GM21447 (cell line): Measurements from ENCODE around the gene MRPL21.

Experiments used
- ATAC-seq: cut with Tn5 transposase; IDR thresholded peaks from one replicate; pipeline ENCODE4 v1.9.1; 2021; ENCODE audit not compliant: unreplicated experiment

Gene MRPL21

GRCh38 chr11:68903288-68904247 lies at the start of gene MRPL21, which contains the start of gene IGHMBP2:
Gene MRPL21, minus strand, starts transcription at chr11:68903832. Its CDS starts 22 bp downstream, at chr11:68903810.
Gene IGHMBP2, plus strand, starts transcription at chr11:68903891. Its CDS starts 62 bp downstream, at chr11:68903953.
- peak; percentile 89 for ATAC-seq

GRCh38 chr11:68950762-68951161 lies 47.1 kb upstream of the MRPL21 start:
- no peak for ATAC-seq

- no peak for ATAC-seq
Observed at GRCh38 chr11:68950270-68950669, 46.6 kb upstream of the MRPL21 start.

- no peak for ATAC-seq
Observed at GRCh38 chr11:68948935-68949334, 45.3 kb upstream of the MRPL21 start.

GRCh38 chr11:68948496-68948895 lies 44.9 kb upstream of the MRPL21 start:
- ATAC-seq: no peak

GRCh38 chr11:68947151-68947550 lies 43.5 kb upstream of the MRPL21 start:
- ATAC-seq: no peak

GRCh38 chr11:68946416-68947090 lies 42.9 kb upstream of the MRPL21 start:
- ATAC-seq: no peak

- ATAC-seq: no peak
Observed at GRCh38 chr11:68942751-68943271, 39.2 kb upstream of the MRPL21 start.

GRCh38 chr11:68942095-68942620 lies 38.5 kb upstream of the MRPL21 start:
- no peak for ATAC-seq

GRCh38 chr11:68941324-68942094 lies 37.9 kb upstream of the MRPL21 start:
- ATAC-seq: no peak

- no peak for ATAC-seq
Observed at GRCh38 chr11:68940651-68941323, 37.2 kb upstream of the MRPL21 start.

GRCh38 chr11:68939583-68940555 lies 36.2 kb upstream of the MRPL21 start:
- ATAC-seq: no peak

GRCh38 chr11:68938816-68939582 lies 35.4 kb upstream of the MRPL21 start:
- no peak for ATAC-seq

- no peak for ATAC-seq
Observed at GRCh38 chr11:68938088-68938487, 34.5 kb upstream of the MRPL21 start.

- ATAC-seq: no peak
Observed at GRCh38 chr11:68936676-68937620, 33.3 kb upstream of the MRPL21 start.

GRCh38 chr11:68936358-68936636 lies 32.7 kb upstream of the MRPL21 start:
- ATAC-seq: no peak
